ENCODE measurements around the gene WNT3. TPM values are rescaled to one million over a fixed set of nuclear protein-coding genes. Genes with fewer than 3 reads are reported as not detected.
A peak's percentile ranks its signal among the peaks of the same experiment; 100 is the strongest.

The WNT3 gene
- total RNA-seq, 6 experiments from 2014 or later = 2.1 to 3.5 (median 3.2) TPM

DNA sequence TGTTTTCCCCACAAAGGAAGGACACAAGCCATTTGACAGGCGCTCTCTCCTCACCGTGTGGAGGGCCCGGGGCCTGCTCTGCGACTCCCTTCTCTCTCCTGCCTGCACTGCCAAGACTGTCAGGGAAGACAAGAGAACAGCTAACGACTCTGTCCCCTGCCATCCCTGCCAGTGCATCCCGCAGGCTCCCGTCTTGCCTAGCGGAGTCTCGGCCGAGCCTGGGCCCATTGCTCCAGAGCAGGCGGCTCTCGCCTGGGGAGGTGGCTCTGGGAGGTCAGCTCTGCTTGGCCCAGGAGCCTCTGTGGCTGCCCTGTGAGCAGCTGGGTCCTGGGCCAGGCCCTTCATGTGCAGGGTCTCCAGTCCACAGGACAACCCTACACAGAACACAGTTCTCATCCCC lies 53.0 kb downstream of the WNT3 start:
- Mint-ChIP-seq H3K4me1 (ENCODE audit: low read depth) (peaks cover 43% of the 10 kb centered on the region), H3K9me3 (no peaks in the 10 kb centered on the region), H3K36me3 (ENCODE audit: low read depth) (peaks cover 12% of the 10 kb centered on the region), H3K4me3 (no peak overlapping the region; the same call in none of the 2 replicates), H3K27me3 (ENCODE audit: insufficient read depth) (no peaks in the 10 kb centered on the region; the same call in none of the 2 replicates), H3K27ac (peak overlapping the region; percentile 89)
- TF ChIP-seq CTCF (IDR thresholded peaks at IDR 0.05) = no peak
- DNase-seq = no peak

DNA sequence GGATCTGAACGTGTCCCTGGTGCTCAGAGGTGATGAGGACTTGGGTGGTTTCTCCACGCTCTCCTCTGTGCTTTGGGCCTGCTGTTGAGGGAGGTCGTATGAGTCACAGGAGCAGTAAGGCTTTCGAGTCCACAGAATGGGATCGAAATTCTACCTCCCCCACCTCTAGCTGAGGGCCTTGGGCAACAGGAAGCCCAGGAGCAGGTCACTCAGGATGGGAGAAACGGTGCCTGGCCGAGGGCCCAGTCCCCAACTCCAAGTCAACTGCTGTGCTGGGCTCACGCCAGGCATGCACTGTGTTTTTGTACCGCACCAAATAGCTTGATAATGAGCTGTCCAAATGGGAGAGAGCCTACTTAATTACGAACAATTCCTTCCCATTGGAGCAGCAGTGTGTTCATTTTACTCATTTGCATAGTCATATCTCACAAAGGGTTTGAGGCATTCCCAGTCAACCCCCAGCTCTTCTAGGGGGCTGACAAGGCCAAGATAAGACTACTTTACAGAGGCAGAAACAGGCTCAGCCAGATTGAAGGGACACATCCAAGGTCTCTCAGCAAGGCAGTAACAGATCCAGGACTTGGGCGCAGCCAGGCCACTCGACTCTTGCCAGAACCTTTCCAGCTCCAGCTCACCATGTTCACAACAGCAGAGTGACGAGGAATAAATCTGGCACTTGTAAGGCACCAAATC lies 53.6 kb downstream of the WNT3 start:
- H3K9me3 Mint-ChIP-seq = no peaks in the 10 kb centered on the region
- peaks cover 41% of the 10 kb centered on the region for H3K4me1 Mint-ChIP-seq (ENCODE audit: low read depth)
- H3K4me3 Mint-ChIP-seq = peak overlapping the region; percentile 62; the same call in 1 of the 2 replicates
- no peaks in the 10 kb centered on the region; the same call in none of the 2 replicates for H3K27me3 Mint-ChIP-seq (ENCODE audit: insufficient read depth)
- peak; percentile 90 for DNase-seq
- no peak for TF ChIP-seq CTCF (IDR thresholded peaks at IDR 0.05)
- peak overlapping the region; percentile 89 for H3K27ac Mint-ChIP-seq
- H3K36me3 Mint-ChIP-seq (ENCODE audit: low read depth) = peaks cover 13% of the 10 kb centered on the region

DNA sequence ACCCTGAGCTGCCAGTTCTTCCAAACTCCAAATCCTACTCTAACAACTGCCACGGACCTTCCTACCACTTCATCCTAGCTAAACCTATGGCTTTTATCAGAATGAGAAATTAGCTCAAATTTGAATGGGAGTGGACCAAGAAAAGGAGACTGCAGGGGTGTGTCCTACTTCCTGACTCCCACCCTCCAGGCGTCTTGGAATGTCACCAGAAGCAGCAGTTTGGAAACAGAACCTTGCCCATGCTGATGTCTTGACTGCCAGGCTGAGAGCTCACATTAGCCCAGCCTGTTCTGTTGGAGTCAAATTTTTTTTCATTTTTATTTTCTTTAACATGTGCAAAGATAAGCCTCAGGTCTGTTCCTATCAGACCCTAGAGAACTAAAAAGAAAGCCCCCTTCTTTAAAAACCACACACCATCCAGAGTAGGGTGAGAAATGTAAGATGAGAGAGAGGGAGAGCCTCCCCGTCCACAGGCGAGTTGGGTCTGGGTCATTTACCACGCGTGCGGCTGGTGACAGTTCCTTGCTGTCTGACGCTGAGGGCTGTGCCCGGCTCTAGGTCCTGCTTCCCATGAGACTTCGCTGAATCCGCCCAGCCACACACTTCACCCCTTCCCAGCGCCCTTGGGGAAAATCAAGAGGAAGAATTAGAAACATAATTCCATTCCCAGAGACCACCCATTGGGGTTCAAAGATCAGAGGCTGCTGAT lies 54.3 kb downstream of the WNT3 start:
- Mint-ChIP-seq H3K9me3 (no peaks in the 10 kb centered on the region), H3K27me3 (ENCODE audit: insufficient read depth) (no peaks in the 10 kb centered on the region; the same call in none of the 2 replicates), H3K36me3 (ENCODE audit: low read depth) (peaks cover 20% of the 10 kb centered on the region), H3K4me1 (ENCODE audit: low read depth) (peaks cover 44% of the 10 kb centered on the region), H3K27ac (peak overlapping the region; percentile 89), H3K4me3 (peak overlapping the region; percentile 62; the same call in 1 of the 2 replicates)
- TF ChIP-seq CTCF (IDR thresholded peaks at IDR 0.05) = no peak
- no peak for DNase-seq

- H3K27me3 Mint-ChIP-seq (ENCODE audit: insufficient read depth) = no peaks in the 10 kb centered on the region; the same call in none of the 2 replicates
- no peaks in the 10 kb centered on the region for H3K9me3 Mint-ChIP-seq
- no peak for DNase-seq
- H3K27ac Mint-ChIP-seq = peak overlapping the region; percentile 89
- no peak overlapping the region; the same call in 1 of the 2 replicates for H3K4me3 Mint-ChIP-seq
- H3K4me1 Mint-ChIP-seq (ENCODE audit: low read depth) = peaks cover 51% of the 10 kb centered on the region
- TF ChIP-seq CTCF (IDR thresholded peaks at IDR 0.05) = no peak
- peaks cover 22% of the 10 kb centered on the region for H3K36me3 Mint-ChIP-seq (ENCODE audit: low read depth)
These were observed 55.1 kb downstream of the WNT3 start for GRCh38 chr17:46763416-46763815.

DNA sequence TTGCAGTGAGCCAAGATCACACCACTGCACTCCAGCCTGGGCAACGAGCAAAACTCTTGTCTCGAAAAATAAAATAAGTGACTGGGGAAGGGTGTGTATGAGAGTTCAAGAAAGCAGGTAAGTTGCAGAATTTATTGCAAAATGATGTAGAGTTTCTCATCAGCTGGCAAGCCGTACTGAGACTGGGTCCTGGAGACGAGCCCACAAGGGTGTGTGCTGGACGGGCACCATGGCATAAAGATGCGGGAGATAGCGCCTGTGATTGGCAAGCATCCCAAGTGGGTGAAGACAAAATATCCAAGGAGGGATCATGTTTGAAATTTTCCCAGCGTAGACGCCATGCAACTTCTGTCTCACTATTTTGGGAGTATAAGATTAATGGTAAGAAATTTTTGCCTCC lies 59.4 kb downstream of the WNT3 start:
- peaks cover 47% of the 10 kb centered on the region for H3K36me3 Mint-ChIP-seq (ENCODE audit: low read depth)
- H3K4me3 Mint-ChIP-seq = no peak overlapping the region
- H3K9me3 Mint-ChIP-seq = no peaks in the 10 kb centered on the region
- H3K27me3 Mint-ChIP-seq (ENCODE audit: insufficient read depth) = no peaks in the 10 kb centered on the region; the same call in none of the 2 replicates
- no peak for DNase-seq
- H3K4me1 Mint-ChIP-seq (ENCODE audit: low read depth) = peaks cover 47% of the 10 kb centered on the region
- no peak for TF ChIP-seq CTCF (IDR thresholded peaks at IDR 0.05)
- H3K27ac Mint-ChIP-seq = no peak overlapping the region

Measured in HFFc6 (cell line).